ENCODE data around the gene HMG20B.

Gene HMG20B

DNA sequence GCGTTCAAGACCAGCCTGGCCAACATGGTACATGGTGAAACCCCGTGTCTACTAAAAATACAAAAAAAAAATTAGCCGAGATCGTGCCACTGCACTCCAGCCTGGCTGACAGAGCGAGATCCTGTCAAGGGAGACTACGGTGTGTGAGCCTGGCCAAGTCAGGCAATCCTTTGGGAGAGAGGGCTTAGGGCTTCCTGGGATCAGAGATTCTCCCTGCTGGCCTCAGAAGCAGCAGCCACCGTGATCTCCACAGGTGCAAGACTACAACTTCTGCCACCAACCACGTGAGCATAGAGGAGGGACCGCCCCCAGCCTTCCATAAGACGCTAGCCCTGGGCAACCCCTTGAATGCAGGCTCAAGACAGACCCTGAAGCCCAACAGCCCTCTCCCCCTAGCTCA, 22.9 kb upstream of the HMG20B start:
- TF ChIP-seq, protein P1, sequence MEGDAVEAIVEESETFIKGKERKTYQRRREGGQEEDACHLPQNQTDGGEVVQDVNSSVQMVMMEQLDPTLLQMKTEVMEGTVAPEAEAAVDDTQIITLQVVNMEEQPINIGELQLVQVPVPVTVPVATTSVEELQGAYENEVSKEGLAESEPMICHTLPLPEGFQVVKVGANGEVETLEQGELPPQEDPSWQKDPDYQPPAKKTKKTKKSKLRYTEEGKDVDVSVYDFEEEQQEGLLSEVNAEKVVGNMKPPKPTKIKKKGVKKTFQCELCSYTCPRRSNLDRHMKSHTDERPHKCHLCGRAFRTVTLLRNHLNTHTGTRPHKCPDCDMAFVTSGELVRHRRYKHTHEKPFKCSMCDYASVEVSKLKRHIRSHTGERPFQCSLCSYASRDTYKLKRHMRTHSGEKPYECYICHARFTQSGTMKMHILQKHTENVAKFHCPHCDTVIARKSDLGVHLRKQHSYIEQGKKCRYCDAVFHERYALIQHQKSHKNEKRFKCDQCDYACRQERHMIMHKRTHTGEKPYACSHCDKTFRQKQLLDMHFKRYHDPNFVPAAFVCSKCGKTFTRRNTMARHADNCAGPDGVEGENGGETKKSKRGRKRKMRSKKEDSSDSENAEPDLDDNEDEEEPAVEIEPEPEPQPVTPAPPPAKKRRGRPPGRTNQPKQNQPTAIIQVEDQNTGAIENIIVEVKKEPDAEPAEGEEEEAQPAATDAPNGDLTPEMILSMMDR (IDR thresholded peaks at IDR 0.05; ENCODE audit: borderline replicate concordance, insufficient read depth, low read depth, low read length) = no peak
- H3K4me3 ChIP-seq (ENCODE audit: low read depth, low read length) = no peak overlapping the region

DNA sequence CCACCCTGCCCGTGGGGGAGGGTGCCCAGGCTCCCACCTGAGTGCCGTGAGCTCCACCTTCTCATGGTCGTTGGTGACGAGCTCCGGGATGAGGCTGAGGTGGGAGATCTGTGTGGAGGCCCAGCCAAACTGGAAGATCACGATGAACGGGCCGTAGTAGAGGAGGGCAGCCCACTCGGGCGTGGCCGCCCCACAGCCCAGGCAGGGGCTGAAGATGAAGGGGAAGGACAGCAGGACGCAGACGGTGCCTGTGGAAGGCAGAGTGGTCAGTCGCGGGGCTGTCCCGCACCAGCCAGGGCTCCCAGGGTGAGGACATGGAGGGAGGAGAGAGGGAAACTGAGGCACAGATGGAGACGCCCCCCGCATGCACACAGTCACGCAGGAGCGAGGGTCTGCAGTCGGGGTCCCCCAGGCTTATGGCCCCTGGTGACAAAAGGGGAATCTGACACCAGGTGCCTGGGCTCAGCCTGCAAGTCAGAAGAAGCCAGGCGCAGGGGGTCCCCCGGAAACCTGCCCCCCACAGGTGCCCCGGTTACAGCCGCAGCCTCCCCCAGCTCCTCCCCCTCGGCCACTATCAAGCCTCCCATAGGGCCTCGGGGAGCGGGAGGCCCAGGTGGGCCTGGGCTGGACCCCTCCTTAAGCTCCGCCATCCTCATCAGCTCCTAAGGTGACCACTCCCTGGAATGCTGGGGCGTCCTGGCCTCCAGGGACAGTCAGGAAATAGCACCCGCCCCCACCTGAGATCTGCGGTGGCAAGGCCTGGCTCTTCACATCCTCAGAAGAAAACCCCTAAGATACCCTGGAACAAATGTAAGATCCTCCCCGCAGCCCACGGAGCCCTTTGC, 21.6 kb upstream of the HMG20B start:
- TF ChIP-seq, protein P1 (IDR thresholded peaks at IDR 0.05; ENCODE audit: borderline replicate concordance, insufficient read depth, low read depth, low read length) = no peak
- H3K4me3 ChIP-seq (ENCODE audit: low read depth, low read length) = no peak overlapping the region

DNA sequence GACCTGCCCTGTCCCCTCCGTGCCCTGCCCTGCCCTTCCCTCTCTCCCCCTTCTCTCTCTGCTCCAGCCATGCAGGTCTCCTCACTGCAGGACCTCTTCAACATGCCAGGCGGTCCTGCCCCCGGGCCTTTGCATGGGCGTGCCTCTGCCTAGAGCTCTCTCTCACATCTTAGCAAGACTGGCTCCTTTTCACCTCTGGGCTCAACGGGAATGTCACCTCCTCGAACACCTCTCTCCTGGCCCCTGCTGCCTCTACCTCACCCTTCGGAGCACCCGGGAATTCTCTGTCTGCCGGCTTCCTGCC, 21.0 kb upstream of the HMG20B start:
- no peak overlapping the region for H3K4me3 ChIP-seq (ENCODE audit: low read depth, low read length)
- TF ChIP-seq, protein P1 (IDR thresholded peaks at IDR 0.05; ENCODE audit: borderline replicate concordance, insufficient read depth, low read depth, low read length) = no peak

- TF ChIP-seq, protein P1 (IDR thresholded peaks at IDR 0.05; ENCODE audit: borderline replicate concordance, insufficient read depth, low read depth, low read length) = no peak
- no peak overlapping the region for H3K4me3 ChIP-seq (ENCODE audit: low read depth, low read length)
Measured at GRCh38 chr19:3554254-3555083, 18.3 kb upstream of the HMG20B start.

DNA sequence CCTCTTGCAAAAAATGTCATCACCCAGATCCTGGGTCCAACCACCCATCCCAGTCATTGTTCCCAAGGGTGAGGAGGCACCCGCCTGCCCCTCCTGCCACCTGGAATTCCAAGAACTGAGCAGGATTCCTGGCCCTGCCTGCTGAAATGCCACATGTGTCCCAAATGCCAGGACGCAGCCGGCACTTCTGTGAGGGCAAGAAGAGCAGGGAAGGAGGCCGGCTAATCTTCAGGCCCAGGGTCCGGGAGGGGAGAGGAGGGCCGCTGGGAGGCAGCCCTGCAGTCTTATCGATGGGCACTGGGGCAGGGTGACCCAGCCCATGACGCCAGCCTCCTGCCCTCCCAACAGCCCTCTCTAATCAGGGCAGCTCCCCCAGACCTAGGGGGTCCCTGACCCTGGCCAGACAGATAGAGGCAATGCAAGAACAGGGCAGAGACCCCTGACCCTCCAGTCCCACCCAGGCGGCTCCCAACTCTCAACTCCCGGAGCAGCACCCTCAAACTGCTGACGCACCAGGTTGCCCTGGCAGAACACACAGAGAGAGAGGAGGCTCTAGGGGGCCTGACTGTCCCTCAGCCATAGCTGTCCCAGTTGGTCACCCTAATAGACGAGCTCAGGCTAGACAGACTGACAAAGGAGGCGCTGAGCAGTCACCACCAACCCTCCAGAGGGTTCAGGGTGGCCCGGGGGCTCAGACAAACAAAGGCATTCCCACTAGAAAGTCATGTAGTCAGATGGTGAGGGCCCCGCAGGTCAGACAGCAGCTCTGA, 16.9 kb upstream of the HMG20B start:
- peak overlapping the region; percentile 91 for H3K4me3 ChIP-seq (ENCODE audit: low read depth, low read length)
- TF ChIP-seq, protein P1 (IDR thresholded peaks at IDR 0.05; ENCODE audit: borderline replicate concordance, insufficient read depth, low read depth, low read length) = no peak

GRCh38 chr19:3556423-3556977, 16.2 kb upstream of the HMG20B start:
- TF ChIP-seq, protein P1 (IDR thresholded peaks at IDR 0.05; ENCODE audit: borderline replicate concordance, insufficient read depth, low read depth, low read length) = no peak
- H3K4me3 ChIP-seq (ENCODE audit: low read depth, low read length) = peak overlapping the region; percentile 91

Measured in GM12875 (cell line).